Measurements from ENCODE around the gene SUFU. TPM values are rescaled to one million over a fixed set of nuclear protein-coding genes. Genes with fewer than 3 reads are reported as not detected.

The SUFU gene
- total and polyA plus RNA-seq, 8 donors, result 0.29 to 26.3 (median 3.7) TPM

- TF ChIP-seq EP300 (IDR thresholded peaks at IDR 0.05) (no peak), POLR2AphosphoS5 (IDR thresholded peaks at IDR 0.05) (no peak), POLR2A (IDR thresholded peaks at IDR 0.05) (no peak), CTCF (IDR thresholded peaks at IDR 0.05) (no peak)
- H3K4me1 ChIP-seq, result no peaks in the 10 kb centered on the region
- peaks cover 9 to 28% (median 25%) of the 10 kb centered on the region in 4 donors for H3K36me3 ChIP-seq
- no peak overlapping the region for H3K27ac ChIP-seq
- no peak overlapping the region for H3K4me3 ChIP-seq
- no peaks in the 10 kb centered on the region for H3K27me3 ChIP-seq
- DNase-seq, result no peak
- H3K9me3 ChIP-seq, result no peaks in the 10 kb centered on the region
- intact Hi-C loops (cut with DNase I; ENCODE audit: low total_unique reads), result no loop called here
- WGBS, 5 donors, result 98 to 100% (median 98%) methylated on average over 7 of the region's 7 CpGs
Observed at GRCh38 chr10:102553771-102554170, 50.0 kb downstream of the SUFU start.

GRCh38 chr10:102554531-102554930 is 50.8 kb downstream of the SUFU start:
- Histone ChIP-seq H3K27me3 (no peaks in the 10 kb centered on the region), H3K9me3 (no peaks in the 10 kb centered on the region), H3K36me3 (peaks cover 9 to 28% (median 25%) of the 10 kb centered on the region in 4 donors), H3K4me1 (no peaks in the 10 kb centered on the region), H3K4me3 (no peak overlapping the region), H3K27ac (no peak overlapping the region)
- TF ChIP-seq EP300 (IDR thresholded peaks at IDR 0.05) (no peak), POLR2A (IDR thresholded peaks at IDR 0.05) (no peak), POLR2AphosphoS5 (IDR thresholded peaks at IDR 0.05) (no peak), CTCF (IDR thresholded peaks at IDR 0.05) (no peak)
- intact Hi-C loops (cut with DNase I; ENCODE audit: low total_unique reads), result no loop called here
- 97 to 99% (median 97%) methylated on average over 5 of the region's 5 CpGs for WGBS, 5 donors
- no peak for DNase-seq

- TF ChIP-seq CTCF (IDR thresholded peaks at IDR 0.05), result no peak
- no peak for TF ChIP-seq POLR2A (IDR thresholded peaks at IDR 0.05)
- TF ChIP-seq EP300 (IDR thresholded peaks at IDR 0.05), result no peak
- TF ChIP-seq POLR2AphosphoS5 (IDR thresholded peaks at IDR 0.05), result no peak
- Histone ChIP-seq H3K27ac (no peak overlapping the region), H3K4me1 (no peaks in the 10 kb centered on the region), H3K36me3 (peaks cover 5 to 15% (median 12%) of the 10 kb centered on the region in 4 donors), H3K27me3 (no peaks in the 10 kb centered on the region), H3K4me3 (no peak overlapping the region), H3K9me3 (no peaks in the 10 kb centered on the region)
- intact Hi-C loops (cut with DNase I; ENCODE audit: low total_unique reads), result no loop called here
- 62 to 81% (median 74%) methylated on average over 11 of the region's 11 CpGs for WGBS, 5 donors
- peak in 1 of 2 donors; percentile 28 for DNase-seq
Observed at GRCh38 chr10:102555781-102556328, 52.1 kb downstream of the SUFU start.

- TF ChIP-seq EP300 (IDR thresholded peaks at IDR 0.05) (no peak), CTCF (IDR thresholded peaks at IDR 0.05) (no peak), POLR2A (IDR thresholded peaks at IDR 0.05) (no peak), POLR2AphosphoS5 (IDR thresholded peaks at IDR 0.05) (no peak)
- H3K36me3 ChIP-seq, result peaks cover 0 to 5% (median 2%) of the 10 kb centered on the region in 4 donors
- no peak overlapping the region for H3K27ac ChIP-seq
- intact Hi-C loops (cut with DNase I; ENCODE audit: low total_unique reads), result no loop called here
- DNase-seq, result no peak
- H3K4me1 ChIP-seq, result no peaks in the 10 kb centered on the region
- no peak overlapping the region for H3K4me3 ChIP-seq
- H3K9me3 ChIP-seq, result no peaks in the 10 kb centered on the region
- 26 to 57% (median 43%) methylated on average over 2 of the region's 2 CpGs for WGBS, 5 donors
- H3K27me3 ChIP-seq, result no peaks in the 10 kb centered on the region
Observed at GRCh38 chr10:102557569-102557968, 53.8 kb downstream of the SUFU start.

All from stomach (tissue), 9 donors.